Activated T-cell treated with anti-CD3 and anti-CD28 coated beads, Interleukin-2, amount 50 U/mL, for 72 hours (primary cell): ENCODE results near the gene VTN. TPM values are rescaled to one million over a fixed set of nuclear protein-coding genes. Genes with fewer than 3 reads are reported as not detected.
A peak's percentile ranks its signal among the peaks of the same experiment; 100 is the strongest.

Experiments
- ATAC-seq, 2 donors: fragments of 150-1000 bp; cut with Tn5 transposase; replicated peaks in 1 of 2; 2 replicates each; pipeline ENCODE4 v1.10.0; 2021; ENCODE audit warnings: moderate library complexity in 2 of 2, mild to moderate bottlenecking in 1 of 2
- DNase-seq, 2 donors: peaks; one replicate each; pipeline ENCODE4 v3.0.0; 2021 to 2022; ENCODE audit warnings: mixed read lengths in 1 of 2
- H3K27ac Mint-ChIP-seq: one replicate; pipeline ENCODE4 v1.8.0; 2022; ENCODE audit warnings: mild to moderate bottlenecking, moderate library complexity, mixed read lengths
- H3K27me3 Mint-ChIP-seq: one replicate; pipeline ENCODE4 v1.8.0; 2022; ENCODE audit warnings: low read depth, mixed read lengths
- H3K36me3 Mint-ChIP-seq, 2 donors: one replicate each; pipeline ENCODE4 v1.8.0; 2022; ENCODE audit warnings: mixed read lengths in 2 of 2, mild to moderate bottlenecking in 1 of 2; ENCODE audit not compliant: insufficient read depth in 2 of 2
- H3K4me1 Mint-ChIP-seq: one replicate; pipeline ENCODE4 v1.8.0; 2022; ENCODE audit warnings: low read depth, mixed read lengths
- H3K4me3 Mint-ChIP-seq, 2 donors: one replicate each; pipeline ENCODE4 v1.8.0; 2022; ENCODE audit warnings: mild to moderate bottlenecking in 2 of 2, mixed read lengths in 2 of 2, moderate library complexity in 2 of 2
- H3K9me3 Mint-ChIP-seq, 2 donors: one replicate each; pipeline ENCODE4 v1.8.0; 2022; ENCODE audit warnings: mixed read lengths in 2 of 2
- total RNA-seq, 2 donors: library from RNA; stranded (reverse); gene quantifications; one replicate each; pipeline ENCODE4 v1.2.3, GENCODE V29; 2022

VTN gene
- total RNA-seq, 2 donors from 2014 or later = 0.19 to 0.30 TPM

GRCh38 chr17:28357061-28357900 lies 12.8 kb downstream of the VTN start, which contains the start of gene POLDIP2:
Gene POLDIP2, minus strand, starts transcription at chr17:28357527. Its CDS starts 79 bp downstream, at chr17:28357448.
- Mint-ChIP-seq H3K27me3 (no peaks in the 10 kb centered on the region), H3K9me3 (no peaks in the 10 kb centered on the region), H3K4me1 (peaks cover 24% of the 10 kb centered on the region), H3K27ac (peak within 1 kb of the TSS; percentile 100), H3K36me3 (peaks cover 4 to 5% of the 10 kb centered on the region in 2 donors), H3K4me3 (peak within 1 kb of the TSS; percentile 97 to 99)
- peak; percentile 99 to 100 for ATAC-seq
- DNase-seq = peak; percentile 97 to 98

GRCh38 chr17:28350271-28350670 lies 19.8 kb downstream of the VTN start:
- H3K4me1 Mint-ChIP-seq = no peaks in the 10 kb centered on the region
- H3K27ac Mint-ChIP-seq = peak overlapping the region; percentile 51
- no peaks in the 10 kb centered on the region for H3K9me3 Mint-ChIP-seq
- peaks cover 3 to 9% of the 10 kb centered on the region in 2 donors for H3K36me3 Mint-ChIP-seq
- H3K27me3 Mint-ChIP-seq = no peaks in the 10 kb centered on the region
- ATAC-seq = no peak
- DNase-seq = no peak
- H3K4me3 Mint-ChIP-seq = no peak overlapping the region

GRCh38 chr17:28348979-28349378 lies 21.1 kb downstream of the VTN start:
- DNase-seq = no peak
- no peaks in the 10 kb centered on the region for H3K4me1 Mint-ChIP-seq
- H3K9me3 Mint-ChIP-seq = no peaks in the 10 kb centered on the region
- ATAC-seq = no peak
- no peaks in the 10 kb centered on the region for H3K27me3 Mint-ChIP-seq
- no peak overlapping the region for H3K4me3 Mint-ChIP-seq
- no peak overlapping the region for H3K27ac Mint-ChIP-seq
- peaks cover 3 to 9% of the 10 kb centered on the region in 2 donors for H3K36me3 Mint-ChIP-seq

GRCh38 chr17:28347261-28347891 lies 22.7 kb downstream of the VTN start:
- H3K27me3 Mint-ChIP-seq = no peaks in the 10 kb centered on the region
- H3K4me3 Mint-ChIP-seq = no peak overlapping the region
- DNase-seq = no peak
- H3K27ac Mint-ChIP-seq = no peak overlapping the region
- H3K4me1 Mint-ChIP-seq = peaks cover 4% of the 10 kb centered on the region
- peaks cover 1 to 9% of the 10 kb centered on the region in 2 donors for H3K36me3 Mint-ChIP-seq
- no peak for ATAC-seq
- no peaks in the 10 kb centered on the region for H3K9me3 Mint-ChIP-seq

- H3K4me1 Mint-ChIP-seq = peaks cover 4% of the 10 kb centered on the region
Measured at GRCh38 chr17:28346746-28347246, 23.3 kb downstream of the VTN start.

GRCh38 chr17:28346199-28346580 lies 23.9 kb downstream of the VTN start:
- H3K9me3 Mint-ChIP-seq = no peaks in the 10 kb centered on the region
- no peak for ATAC-seq
- H3K4me1 Mint-ChIP-seq = peaks cover 4% of the 10 kb centered on the region
- no peaks in the 10 kb centered on the region for H3K27me3 Mint-ChIP-seq
- H3K27ac Mint-ChIP-seq = peak overlapping the region; percentile 22
- H3K36me3 Mint-ChIP-seq = peaks cover 1 to 9% of the 10 kb centered on the region in 2 donors
- no peak for DNase-seq
- no peak overlapping the region for H3K4me3 Mint-ChIP-seq

More at GRCh38 chr17:28346746-28347246, 23.3 kb downstream of the VTN start:
- DNase-seq = no peak
- H3K36me3 Mint-ChIP-seq = peaks cover 1 to 9% of the 10 kb centered on the region in 2 donors
- H3K4me3 Mint-ChIP-seq = no peak overlapping the region
- ATAC-seq = no peak
- no peaks in the 10 kb centered on the region for H3K9me3 Mint-ChIP-seq
- H3K27ac Mint-ChIP-seq = no peak overlapping the region
- H3K27me3 Mint-ChIP-seq = no peaks in the 10 kb centered on the region

GRCh38 chr17:28345419-28346198 lies 24.5 kb downstream of the VTN start:
- peaks cover 0 to 7% of the 10 kb centered on the region in 2 donors for H3K36me3 Mint-ChIP-seq
- no peaks in the 10 kb centered on the region for H3K9me3 Mint-ChIP-seq
- H3K4me3 Mint-ChIP-seq = no peak overlapping the region
- DNase-seq = no peak
- no peak for ATAC-seq
- no peaks in the 10 kb centered on the region for H3K27me3 Mint-ChIP-seq
- H3K27ac Mint-ChIP-seq = no peak overlapping the region
- H3K4me1 Mint-ChIP-seq = peaks cover 4% of the 10 kb centered on the region

GRCh38 chr17:28344435-28344901 lies 25.6 kb downstream of the VTN start:
- ATAC-seq (peak in 1 of 2 donors; percentile 12), DNase-seq (no peak)
- Mint-ChIP-seq H3K9me3 (no peaks in the 10 kb centered on the region), H3K27me3 (no peaks in the 10 kb centered on the region), H3K27ac (no peak overlapping the region), H3K4me3 (no peak overlapping the region), H3K4me1 (peaks cover 4% of the 10 kb centered on the region), H3K36me3 (peaks cover 0 to 5% of the 10 kb centered on the region in 2 donors)

- Mint-ChIP-seq H3K27me3 (no peaks in the 10 kb centered on the region), H3K4me1 (peaks cover 4% of the 10 kb centered on the region), H3K36me3 (peaks cover 0 to 5% of the 10 kb centered on the region in 2 donors), H3K4me3 (no peak overlapping the region), H3K9me3 (no peaks in the 10 kb centered on the region), H3K27ac (no peak overlapping the region)
- no peak for ATAC-seq
- DNase-seq = no peak
Measured at GRCh38 chr17:28344011-28344410, 26.1 kb downstream of the VTN start.

GRCh38 chr17:28343491-28343932 lies 26.6 kb downstream of the VTN start:
- H3K36me3 Mint-ChIP-seq = peaks cover 0 to 5% of the 10 kb centered on the region in 2 donors
- H3K9me3 Mint-ChIP-seq = no peaks in the 10 kb centered on the region
- H3K4me3 Mint-ChIP-seq = no peak overlapping the region
- ATAC-seq (no peak), DNase-seq (no peak)
- H3K27ac Mint-ChIP-seq = no peak overlapping the region
- peaks cover 5% of the 10 kb centered on the region for H3K4me1 Mint-ChIP-seq
- H3K27me3 Mint-ChIP-seq = no peaks in the 10 kb centered on the region

- Mint-ChIP-seq H3K27me3 (no peaks in the 10 kb centered on the region), H3K4me3 (no peak overlapping the region), H3K27ac (peak overlapping the region; percentile 16), H3K9me3 (no peaks in the 10 kb centered on the region), H3K4me1 (peaks cover 17% of the 10 kb centered on the region), H3K36me3 (peaks cover 0 to 3% of the 10 kb centered on the region in 2 donors)
- DNase-seq = no peak
- ATAC-seq = no peak
Measured at GRCh38 chr17:28342313-28342712, 27.8 kb downstream of the VTN start.

GRCh38 chr17:28341516-28341915 lies 28.6 kb downstream of the VTN start:
- Mint-ChIP-seq H3K4me3 (no peak overlapping the region), H3K27ac (no peak overlapping the region), H3K4me1 (peaks cover 25% of the 10 kb centered on the region), H3K27me3 (no peaks in the 10 kb centered on the region), H3K36me3 (peaks cover 0 to 3% of the 10 kb centered on the region in 2 donors), H3K9me3 (no peaks in the 10 kb centered on the region)
- ATAC-seq (no peak), DNase-seq (no peak)
